Neuronal stem cell (in vitro differentiated cells): ENCODE measurements around the gene P2RY8.
A peak's percentile ranks its signal among the peaks of the same experiment; 100 is the strongest.
"Not testable (repeated sequence)": the region's sequence is repeated elsewhere in the genome, so short reads cannot be mapped to it uniquely, and the experiment has no call there.

Source experiments
- DNase-seq: peaks from one replicate; pipeline ENCODE4 v3.0.0-alpha.2; 2013; ENCODE audit warnings: low spot score
- H2AFZ ChIP-seq: one replicate; pipeline ENCODE4 v1.6.1; 2013; ENCODE audit warnings: mild to moderate bottlenecking, low read length, inconsistent platforms
- H2AK5ac ChIP-seq: 2 replicates; pipeline ENCODE4 v1.6.1; 2013; ENCODE audit warnings: low read depth, mild to moderate bottlenecking, inconsistent platforms, low read length, moderate library complexity, mixed read lengths
- H2BK120ac ChIP-seq: 2 replicates; pipeline ENCODE4 v1.6.1; 2013; ENCODE audit warnings: low read depth, mild to moderate bottlenecking, inconsistent platforms, low read length, moderate library complexity, mixed read lengths
- H2BK12ac ChIP-seq: one replicate; pipeline ENCODE4 v1.6.1; 2013; ENCODE audit warnings: low read length, inconsistent platforms
- H2BK15ac ChIP-seq: 2 replicates; pipeline ENCODE4 v1.6.1; 2013; ENCODE audit warnings: mild to moderate bottlenecking, low read length, inconsistent platforms, mixed read lengths
- H2BK5ac ChIP-seq: one replicate; pipeline ENCODE4 v1.6.1; 2013; ENCODE audit warnings: inconsistent platforms, mild to moderate bottlenecking, low read length, moderate library complexity
- H3K14ac ChIP-seq: one replicate; pipeline ENCODE4 v1.6.1; 2013; ENCODE audit warnings: low read length, inconsistent platforms
- H3K18ac ChIP-seq: 2 replicates; pipeline ENCODE4 v1.6.1; 2013; ENCODE audit warnings: low read length, inconsistent platforms
- H3K23ac ChIP-seq: 2 replicates; pipeline ENCODE4 v1.6.1; 2013; ENCODE audit warnings: low read depth, mild to moderate bottlenecking, mixed read lengths, low read length, inconsistent platforms; ENCODE audit not compliant: poor library complexity
- H3K27ac ChIP-seq: replicated peaks from 3 replicates; pipeline ENCODE4 v1.5.1; 2013; ENCODE audit warnings: low read length, inconsistent platforms
- H3K27me3 ChIP-seq, 3 experiments: 2 replicates each; pipeline ENCODE4 v1.6.1; 2013; ENCODE audit warnings: low read length in 3 of 3, mild to moderate bottlenecking in 2 of 3, inconsistent platforms in 1 of 3, low read depth in 1 of 3, mixed read lengths in 1 of 3, moderate library complexity in 1 of 3; ENCODE audit not compliant: control insufficient read depth in 3 of 3, insufficient read depth in 3 of 3
- H3K36me3 ChIP-seq, 2 donors: replicated peaks in 1 of 2; 2 replicates each; pipeline ENCODE4 v1.6.1; 2013; ENCODE audit warnings: low read length in 2 of 2; ENCODE audit not compliant: control insufficient read depth in 2 of 2, insufficient read depth in 2 of 2
- H3K4ac ChIP-seq: 2 replicates; pipeline ENCODE4 v1.6.1; 2013; ENCODE audit warnings: inconsistent platforms, mild to moderate bottlenecking, low read length, moderate library complexity
- H3K4me1 ChIP-seq, 2 donors: 1 replicate in 1 of 2; 2 replicates in 1 of 2; pipeline ENCODE4 v1.6.1; 2013; ENCODE audit warnings: low read length in 2 of 2, low read depth in 1 of 2; ENCODE audit not compliant: control insufficient read depth in 2 of 2, insufficient read depth in 1 of 2
- H3K4me2 ChIP-seq: one replicate; pipeline ENCODE4 v1.6.1; 2013; ENCODE audit warnings: mild to moderate bottlenecking, low read length, inconsistent platforms; ENCODE audit not compliant: insufficient read depth, poor library complexity, severe bottlenecking
- H3K4me3 ChIP-seq, 2 donors: 2 replicates each; pipeline ENCODE4 v1.5.1; 2013; ENCODE audit warnings: low read length in 2 of 2, mild to moderate bottlenecking in 2 of 2, inconsistent platforms in 1 of 2, moderate library complexity in 1 of 2
- H3K79me1 ChIP-seq: one replicate; pipeline ENCODE4 v1.6.1; 2013; ENCODE audit warnings: low read depth, mild to moderate bottlenecking, inconsistent platforms, low read length, moderate library complexity
- H3K9ac ChIP-seq: one replicate; pipeline ENCODE4 v1.6.1; 2013; ENCODE audit warnings: mild to moderate bottlenecking, low read depth, low read length, inconsistent platforms; ENCODE audit not compliant: poor library complexity
- H3K9me3 ChIP-seq, 2 donors: replicated peaks in 1 of 2; 2 replicates each; pipeline versions ENCODE3 to v1.6.1; 2013; ENCODE audit warnings: low read length in 2 of 2, mild to moderate bottlenecking in 2 of 2, inconsistent platforms in 1 of 2, low read depth in 1 of 2, mixed read lengths in 1 of 2, moderate library complexity in 1 of 2; ENCODE audit not compliant: control insufficient read depth in 2 of 2, insufficient read depth in 1 of 2
- H4K8ac ChIP-seq: one replicate; pipeline ENCODE4 v1.6.1; 2013; ENCODE audit warnings: low read depth, mild to moderate bottlenecking, inconsistent platforms, low read length, moderate library complexity
- H4K91ac ChIP-seq: one replicate; pipeline ENCODE4 v1.6.1; 2013; ENCODE audit warnings: low read length, low read depth, mild to moderate bottlenecking, inconsistent platforms; ENCODE audit not compliant: poor library complexity
- WGBS, 2 donors: extraction: QIAGEN DNeasy Blood & Tissue Kit; methylation state at CpG; one replicate each; pipeline ENCODE4 v1.1.7; 2013; ENCODE audit warnings: missing lambda C conversion rate in 2 of 2, mixed read lengths in 1 of 2; ENCODE audit not compliant: insufficient read length in 2 of 2, insufficient replicate concordance in 1 of 2; ENCODE audit errors: extremely low coverage in 2 of 2; 5-methylcytosine and 5-hydroxymethylcytosine counted together

The P2RY8 gene

DNA sequence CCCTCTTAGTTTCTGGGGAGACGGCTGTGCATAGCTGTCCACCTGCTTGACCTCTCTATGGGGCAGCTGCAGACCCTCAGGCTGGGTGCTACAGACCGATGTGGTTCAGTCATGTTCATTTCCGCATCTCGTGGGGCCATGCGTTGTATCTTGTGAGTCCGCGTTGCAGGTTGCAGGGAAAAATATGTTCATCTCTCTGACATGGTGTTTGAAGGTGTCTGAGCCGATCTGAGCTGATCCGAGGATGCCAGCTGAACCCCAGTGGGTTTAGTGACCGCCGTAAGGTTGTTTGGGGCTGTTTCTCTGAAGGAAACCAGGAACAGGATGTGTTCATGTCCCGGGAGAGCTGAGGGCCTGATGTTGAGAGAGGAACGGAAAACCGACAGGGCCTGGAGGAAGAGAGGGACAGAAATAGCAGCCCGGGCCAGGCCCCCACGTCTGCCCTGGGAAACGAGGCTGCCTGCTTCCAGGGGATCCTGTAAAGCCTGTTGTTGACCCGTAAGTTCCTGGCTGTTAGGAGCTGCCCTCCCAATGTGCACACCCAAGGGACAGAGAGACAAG, 9.8 kb upstream of the P2RY8 start:
- Histone ChIP-seq H3K4me2 (no peak overlapping the region), H2BK15ac (peak overlapping the region; percentile 67), H3K79me1 (peaks cover 3% of the 10 kb centered on the region), H4K8ac (no peak overlapping the region), H2BK12ac (no peak overlapping the region), H3K36me3 (no peaks in the 10 kb centered on the region), H3K4ac (no peak overlapping the region), H2AK5ac (peak overlapping the region; percentile 37), H3K9me3 (no peaks in the 10 kb centered on the region), H3K9ac (peak overlapping the region; percentile 21), H2AFZ (peak overlapping the region; percentile 61), H3K4me3 (no peak overlapping the region), H4K91ac (no peak overlapping the region), H2BK5ac (no peak overlapping the region), H3K4me1 (no peaks in the 10 kb centered on the region), H3K27me3 (no peaks in the 10 kb centered on the region), H3K18ac (peak overlapping the region; percentile 57), H3K27ac (no peak overlapping the region), H3K23ac (peak overlapping the region; percentile 43), H3K14ac (peak overlapping the region; percentile 56), H2BK120ac (no peak overlapping the region)
- no peak for DNase-seq
- WGBS, 2 donors = no CpG with 5 or more reads among the region's 18 CpGs

DNA sequence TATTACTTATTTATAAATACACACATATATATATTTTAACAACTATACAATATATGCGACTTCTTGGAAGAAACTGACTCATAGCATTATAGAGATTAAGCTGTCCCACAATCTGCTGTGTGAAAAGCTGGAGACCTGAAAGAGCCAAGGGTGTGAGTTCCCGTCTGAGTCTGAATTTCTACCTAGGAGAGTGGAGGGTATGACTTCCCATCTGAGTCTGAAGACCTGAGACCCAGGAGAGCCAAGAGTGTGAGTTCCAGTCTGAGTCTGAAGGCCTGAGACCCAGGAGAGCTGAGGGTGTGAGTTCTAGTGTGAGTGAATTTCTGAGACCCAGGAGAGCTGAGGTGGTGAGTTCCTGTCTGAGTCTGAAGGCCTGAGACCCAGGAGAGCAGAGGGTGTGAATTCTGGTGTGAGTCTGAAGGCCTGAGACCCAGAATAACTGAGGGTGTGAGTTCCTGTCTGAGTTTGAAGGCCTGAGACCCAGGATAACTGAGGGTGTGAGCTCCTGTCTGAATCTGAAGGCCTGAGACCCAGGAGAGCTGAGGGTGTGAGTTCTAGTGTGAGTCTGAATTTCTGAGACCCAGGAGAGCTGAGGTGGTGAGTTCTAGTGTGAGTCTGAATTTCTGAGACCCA, 8.9 kb upstream of the P2RY8 start:
- Histone ChIP-seq H2BK15ac (no peak overlapping the region), H2BK120ac (no peak overlapping the region), H3K23ac (no peak overlapping the region), H2BK5ac (no peak overlapping the region), H4K91ac (no peak overlapping the region), H3K36me3 (no peaks in the 10 kb centered on the region), H3K4me1 (no peaks in the 10 kb centered on the region), H3K27me3 (no peaks in the 10 kb centered on the region), H4K8ac (no peak overlapping the region), H2AK5ac (no peak overlapping the region), H3K4me2 (no peak overlapping the region), H3K27ac (no peak overlapping the region), H3K4me3 (no peak overlapping the region), H2BK12ac (no peak overlapping the region), H3K14ac (no peak overlapping the region), H3K79me1 (no peaks in the 10 kb centered on the region), H3K9me3 (no peaks in the 10 kb centered on the region), H3K18ac (no peak overlapping the region), H3K9ac (no peak overlapping the region), H2AFZ (no peak overlapping the region), H3K4ac (no peak overlapping the region)
- WGBS, 2 donors = no CpG with 5 or more reads among the region's 2 CpGs
- DNase-seq = no peak

DNA sequence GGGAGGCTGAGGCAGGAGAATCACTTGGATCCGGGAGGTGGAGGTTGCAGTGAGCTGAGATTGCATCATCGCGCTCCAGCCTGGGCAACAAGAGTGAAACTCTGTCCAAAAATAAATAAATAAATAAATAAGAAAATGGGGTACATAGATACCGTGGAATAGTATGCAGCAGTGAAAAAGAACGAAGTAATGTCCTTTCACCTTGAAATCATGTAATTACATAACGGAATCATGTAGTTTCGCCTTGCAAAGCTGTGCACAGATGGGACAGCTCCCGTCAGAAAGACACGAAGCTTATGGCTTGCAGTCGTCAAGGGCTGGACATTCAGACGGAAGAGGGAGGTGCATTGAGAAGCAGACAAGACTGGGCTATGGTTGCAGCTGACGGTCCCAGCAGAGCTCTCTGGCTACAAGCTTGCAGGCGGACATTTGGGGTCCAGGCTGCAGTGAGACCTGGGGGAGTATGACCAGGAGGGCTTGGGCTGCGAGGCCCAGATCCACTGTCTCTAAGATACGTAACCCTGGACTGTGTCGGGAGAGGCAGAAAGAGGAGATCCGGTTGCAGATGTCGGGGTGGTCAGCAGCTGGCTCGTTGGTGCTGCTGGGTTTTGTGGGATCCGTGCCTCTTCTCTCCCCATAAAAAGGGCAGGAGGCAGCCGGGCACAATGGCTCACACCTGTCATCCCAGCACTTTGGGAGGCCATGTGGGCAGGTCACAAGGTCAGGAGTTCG, 6.2 kb upstream of the P2RY8 start:
- no peak overlapping the region for H3K18ac ChIP-seq
- no peak overlapping the region for H2BK15ac ChIP-seq
- no peak for DNase-seq
- no peak overlapping the region for H3K4me2 ChIP-seq
- no peak overlapping the region for H2BK120ac ChIP-seq
- H2BK5ac ChIP-seq = no peak overlapping the region
- no peak overlapping the region for H3K9ac ChIP-seq
- H3K9me3 ChIP-seq = no peaks in the 10 kb centered on the region
- H2AK5ac ChIP-seq = no peak overlapping the region
- H2BK12ac ChIP-seq = no peak overlapping the region
- no CpG with 5 or more reads among the region's 22 CpGs for WGBS, 2 donors
- no peak overlapping the region for H3K14ac ChIP-seq
- H2AFZ ChIP-seq = no peak overlapping the region
- H3K4ac ChIP-seq = no peak overlapping the region
- H3K27me3 ChIP-seq = no peaks in the 10 kb centered on the region
- no peaks in the 10 kb centered on the region for H3K79me1 ChIP-seq
- H3K27ac ChIP-seq = no peak overlapping the region
- H3K4me3 ChIP-seq = no peak overlapping the region
- no peaks in the 10 kb centered on the region for H3K36me3 ChIP-seq
- no peak overlapping the region for H4K8ac ChIP-seq
- no peak overlapping the region for H4K91ac ChIP-seq
- no peaks in the 10 kb centered on the region for H3K4me1 ChIP-seq
- H3K23ac ChIP-seq = no peak overlapping the region

DNA sequence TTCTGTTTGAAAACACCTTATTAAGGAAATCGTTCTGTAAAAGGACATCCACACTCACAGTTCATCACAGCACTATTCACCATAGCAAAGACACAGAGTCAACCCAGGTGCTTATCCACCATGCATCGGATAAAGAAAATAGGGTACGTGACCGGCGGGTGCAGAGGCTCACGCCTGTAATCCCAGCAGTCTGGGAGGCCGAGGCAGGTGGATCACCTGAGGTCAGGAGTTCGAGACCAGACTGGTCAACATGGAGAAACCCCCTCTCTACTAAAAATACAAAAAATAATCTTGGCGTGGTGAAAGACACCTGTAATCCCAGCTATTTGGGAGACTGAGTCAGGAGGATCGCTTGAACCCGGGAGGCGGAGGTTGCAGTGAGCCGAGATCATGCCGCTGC, 2.2 kb upstream of the P2RY8 start:
- H2AFZ ChIP-seq, H3K4ac ChIP-seq, DNase-seq, H2BK12ac ChIP-seq, H3K4me2 ChIP-seq, H3K18ac ChIP-seq, H2BK120ac ChIP-seq, H3K4me1 ChIP-seq, H3K27ac ChIP-seq, H2BK5ac ChIP-seq, H3K36me3 ChIP-seq, H3K9ac ChIP-seq, H3K27me3 ChIP-seq, H2BK15ac ChIP-seq, H4K8ac ChIP-seq, H3K23ac ChIP-seq, H3K14ac ChIP-seq, H3K9me3 ChIP-seq, H2AK5ac ChIP-seq, H4K91ac ChIP-seq, H3K4me3 ChIP-seq, H3K79me1 ChIP-seq: not testable (repeated sequence)
- no CpG with 5 or more reads among the region's 14 CpGs for WGBS, 2 donors
